ENCODE data around the gene GPR146. TPM values are rescaled to one million over a fixed set of nuclear protein-coding genes. Genes with fewer than 3 reads are reported as not detected.

The GPR146 gene
- total RNA-seq, 2 experiments from 2014 or later = 9.9 to 13.7 TPM

GRCh38 chr7:1092161-1092632 is 47.9 kb downstream of the GPR146 start:
- intact Hi-C loops (cut with DNase I, micrococcal nuclease) = no loop called here
- CTCF ChIA-PET = interaction anchor here (1.6 kb wide), 1 partner anchor 26 kb away, joined by 5 read pairs; no protein-coding TSS in a partner anchor
- DNase-seq = no peak
- Histone ChIP-seq H3K36me3 (ENCODE audit: insufficient read depth, low read length) (no peaks in the 10 kb centered on the region), H3K4me1 (ENCODE audit: insufficient read depth, low read length) (peaks cover 2% of the 10 kb centered on the region), H3K4me3 (ENCODE audit: low read length) (no peak overlapping the region), H3K27ac (ENCODE audit: low read depth in 1 of 2, low read length in 2 of 2) (no peak overlapping the region), H3K9me3 (ENCODE audit: control insufficient read depth in 1 of 2, insufficient read depth in 1 of 2, low read length in 2 of 2) (no peaks in the 10 kb centered on the region), H3K27me3 (ENCODE audit: control insufficient read depth in 1 of 2, insufficient read depth in 2 of 2, low read length in 2 of 2) (no peaks in the 10 kb centered on the region)
- no peak for ATAC-seq (ENCODE audit: poor library complexity)
- Mint-ChIP-seq H3K4me3 (no peak overlapping the region), H3K9me3 (no peaks in the 10 kb centered on the region), H3K4me1 (ENCODE audit: low read depth) (peaks cover under 1% of the 10 kb centered on the region), H3K27me3 (no peaks in the 10 kb centered on the region), H3K27ac (no peak overlapping the region), H3K36me3 (ENCODE audit: low read depth) (no peaks in the 10 kb centered on the region)
- POLR2A ChIA-PET = no interaction called here
- TF ChIP-seq CTCF (IDR thresholded peaks at IDR 0.05) = no peak

- no peak overlapping the region for H3K27ac Mint-ChIP-seq
- H3K27ac ChIP-seq (ENCODE audit: low read depth in 1 of 2, low read length in 2 of 2) = no peak overlapping the region
- no peak for DNase-seq
- intact Hi-C loops (cut with DNase I, micrococcal nuclease) = no loop called here
- H3K4me1 ChIP-seq (ENCODE audit: insufficient read depth, low read length) = no peaks in the 10 kb centered on the region
- H3K4me1 Mint-ChIP-seq (ENCODE audit: low read depth) = no peaks in the 10 kb centered on the region
- H3K4me3 Mint-ChIP-seq = no peak overlapping the region
- H3K27me3 ChIP-seq (ENCODE audit: control insufficient read depth in 1 of 2, insufficient read depth in 2 of 2, low read length in 2 of 2) = no peaks in the 10 kb centered on the region
- ChIA-PET CTCF (no interaction called here), POLR2A (no interaction called here)
- no peaks in the 10 kb centered on the region for H3K36me3 ChIP-seq (ENCODE audit: insufficient read depth, low read length)
- ATAC-seq (ENCODE audit: poor library complexity) = no peak
- H3K9me3 ChIP-seq (ENCODE audit: control insufficient read depth in 1 of 2, insufficient read depth in 1 of 2, low read length in 2 of 2) = no peaks in the 10 kb centered on the region
- peaks cover 7% of the 10 kb centered on the region for H3K36me3 Mint-ChIP-seq (ENCODE audit: low read depth)
- H3K27me3 Mint-ChIP-seq = no peaks in the 10 kb centered on the region
- H3K4me3 ChIP-seq (ENCODE audit: low read length) = no peak overlapping the region
- no peak for TF ChIP-seq CTCF (IDR thresholded peaks at IDR 0.05)
- H3K9me3 Mint-ChIP-seq = no peaks in the 10 kb centered on the region
These were observed 48.6 kb downstream of the GPR146 start for GRCh38 chr7:1092806-1093501.

- H3K4me1 Mint-ChIP-seq (ENCODE audit: low read depth) = no peaks in the 10 kb centered on the region
- H3K36me3 Mint-ChIP-seq (ENCODE audit: low read depth) = peaks cover 10% of the 10 kb centered on the region
- no peak for DNase-seq
- Histone ChIP-seq H3K4me3 (ENCODE audit: low read length) (no peak overlapping the region), H3K27me3 (ENCODE audit: control insufficient read depth in 1 of 2, insufficient read depth in 2 of 2, low read length in 2 of 2) (no peaks in the 10 kb centered on the region), H3K36me3 (ENCODE audit: insufficient read depth, low read length) (no peaks in the 10 kb centered on the region), H3K27ac (ENCODE audit: low read depth in 1 of 2, low read length in 2 of 2) (no peak overlapping the region), H3K9me3 (ENCODE audit: control insufficient read depth in 1 of 2, insufficient read depth in 1 of 2, low read length in 2 of 2) (peaks cover 0 to 2% of the 10 kb centered on the region in 2 experiments), H3K4me1 (ENCODE audit: insufficient read depth, low read length) (no peaks in the 10 kb centered on the region)
- CTCF ChIA-PET = no interaction called here
- POLR2A ChIA-PET = no interaction called here
- no peak overlapping the region for H3K4me3 Mint-ChIP-seq
- no peaks in the 10 kb centered on the region for H3K27me3 Mint-ChIP-seq
- intact Hi-C loops (cut with DNase I, micrococcal nuclease) = no loop called here
- no peaks in the 10 kb centered on the region for H3K9me3 Mint-ChIP-seq
- H3K27ac Mint-ChIP-seq = no peak overlapping the region
- no peak for TF ChIP-seq CTCF (IDR thresholded peaks at IDR 0.05)
- ATAC-seq (ENCODE audit: poor library complexity) = no peak
These were observed 49.1 kb downstream of the GPR146 start for GRCh38 chr7:1093502-1093843.

Data from CD4-positive, alpha-beta T cell (primary cell).